Astrocyte (in vitro differentiated cells and primary cell): ENCODE results near the gene TYK2. TPM values are rescaled to one million over a fixed set of nuclear protein-coding genes. Genes with fewer than 3 reads are reported as not detected.

Experiments used
- DNase-seq: peaks from one replicate; pipeline ENCODE4 v3.0.0-alpha.2; 2010; ENCODE audit warnings: low read depth
- FAIRE-seq: peaks from 2 replicates; lab custom pipeline; 2011; peaks lifted over from hg19 to GRCh38; lab: Jason Lieb, UNC
- H2AFZ ChIP-seq: 2 replicates; pipeline ENCODE4 v1.6.0; 2012; ENCODE audit warnings: low read depth, low read length, inconsistent platforms
- H3K27ac ChIP-seq: 2 replicates; pipeline ENCODE4 v1.5.1; 2011; ENCODE audit warnings: low read depth, low read length, inconsistent platforms
- H3K27me3 ChIP-seq: 2 replicates; pipeline ENCODE4 v1.6.0; 2011; ENCODE audit warnings: low read length, inconsistent platforms; ENCODE audit not compliant: insufficient read depth
- H3K36me3 ChIP-seq: 2 replicates; pipeline ENCODE4 v1.5.1; 2011; ENCODE audit warnings: low read length, inconsistent platforms; ENCODE audit not compliant: insufficient read depth
- H3K4me1 ChIP-seq: 2 replicates; pipeline ENCODE4 v1.5.1; 2011; ENCODE audit warnings: low read length, inconsistent platforms; ENCODE audit not compliant: insufficient read depth
- H3K4me2 ChIP-seq: 2 replicates; pipeline ENCODE4 v1.6.0; 2012; ENCODE audit warnings: low read length, inconsistent platforms
- H3K4me3 ChIP-seq: 2 replicates; pipeline ENCODE4 v1.5.1; 2011; ENCODE audit warnings: low read depth, mild to moderate bottlenecking, low read length, inconsistent platforms; ENCODE audit not compliant: insufficient read depth
- H3K79me2 ChIP-seq: 2 replicates; pipeline ENCODE4 v1.6.0; 2012; ENCODE audit warnings: mild to moderate bottlenecking, low read length, inconsistent platforms; ENCODE audit not compliant: insufficient read depth
- H3K9ac ChIP-seq: 2 replicates; pipeline ENCODE4 v1.6.0; 2012; ENCODE audit warnings: mild to moderate bottlenecking, low read length, inconsistent platforms
- H3K9me3 ChIP-seq: 2 replicates; pipeline ENCODE4 v1.5.1; 2012; ENCODE audit warnings: low read depth, mild to moderate bottlenecking, low read length, inconsistent platforms; ENCODE audit not compliant: insufficient read depth
- H4K20me1 ChIP-seq: 2 replicates; pipeline ENCODE4 v1.6.0; 2012; ENCODE audit warnings: low read length, inconsistent platforms; ENCODE audit not compliant: insufficient read depth
- H3K27ac Mint-ChIP-seq: one replicate; pipeline ENCODE4 v1.8.0; 2021; ENCODE audit warnings: mild to moderate bottlenecking, mixed read lengths; ENCODE audit not compliant: unreplicated experiment
- H3K27me3 Mint-ChIP-seq: one replicate; pipeline ENCODE4 v1.8.0; 2021; ENCODE audit warnings: low read depth, mixed read lengths; ENCODE audit not compliant: unreplicated experiment
- H3K36me3 Mint-ChIP-seq: one replicate; pipeline ENCODE4 v1.8.0; 2021; ENCODE audit warnings: low read depth, mixed read lengths; ENCODE audit not compliant: unreplicated experiment
- H3K4me1 Mint-ChIP-seq: one replicate; pipeline ENCODE4 v1.8.0; 2021; ENCODE audit warnings: low read depth, mixed read lengths; ENCODE audit not compliant: unreplicated experiment
- H3K4me3 Mint-ChIP-seq: one replicate; pipeline ENCODE4 v1.8.0; 2021; ENCODE audit warnings: mild to moderate bottlenecking, moderate library complexity, mixed read lengths; ENCODE audit not compliant: unreplicated experiment
- H3K9me3 Mint-ChIP-seq: one replicate; pipeline ENCODE4 v1.8.0; 2021; ENCODE audit warnings: mild to moderate bottlenecking, mixed read lengths; ENCODE audit not compliant: unreplicated experiment
- CTCF ChIP-seq: IDR thresholded peaks from 2 replicates; pipeline ENCODE4 v1.5.1; 2011; ENCODE audit warnings: low read depth, mild to moderate bottlenecking, inconsistent platforms, low read length, moderate library complexity; ENCODE audit not compliant: insufficient read depth
- EZH2 ChIP-seq: IDR thresholded peaks from 2 replicates; pipeline ENCODE4 v1.6.1; 2012; ENCODE audit warnings: mild to moderate bottlenecking, low read length, inconsistent platforms; ENCODE audit not compliant: insufficient read depth
- total RNA-seq: library from RNA; stranded (reverse); gene quantifications from 2 replicates; pipeline ENCODE4 v1.2.1, GENCODE V29; 2021

The TYK2 gene
- total RNA-seq, 1 donor from 2014 or later = 76.5 TPM

GRCh38 chr19:10321874-10322835 is 58.2 kb downstream of the TYK2 start:
- Mint-ChIP-seq H3K4me1 (no peaks in the 10 kb centered on the region), H3K9me3 (no peaks in the 10 kb centered on the region), H3K4me3 (no peak overlapping the region), H3K27ac (no peak overlapping the region), H3K36me3 (peaks cover 14% of the 10 kb centered on the region), H3K27me3 (no peaks in the 10 kb centered on the region)
- Histone ChIP-seq H3K36me3 (peaks cover 23% of the 10 kb centered on the region), H4K20me1 (peaks cover 22% of the 10 kb centered on the region), H3K9ac (no peak overlapping the region), H3K79me2 (peaks cover 3% of the 10 kb centered on the region), H3K4me2 (no peak overlapping the region), H2AFZ (no peak overlapping the region), H3K27me3 (no peaks in the 10 kb centered on the region), H3K4me1 (no peaks in the 10 kb centered on the region), H3K9me3 (no peaks in the 10 kb centered on the region), H3K27ac (no peak overlapping the region), H3K4me3 (no peak overlapping the region)
- no peak for DNase-seq
- TF ChIP-seq CTCF (no peak), EZH2 (no peak)
- FAIRE-seq = no peak

GRCh38 chr19:10321417-10321797 is 59.0 kb downstream of the TYK2 start:
- no peaks in the 10 kb centered on the region for H3K9me3 Mint-ChIP-seq
- peaks cover 14% of the 10 kb centered on the region for H3K36me3 Mint-ChIP-seq
- Histone ChIP-seq H3K27me3 (no peaks in the 10 kb centered on the region), H3K27ac (no peak overlapping the region), H3K79me2 (no peaks in the 10 kb centered on the region), H3K36me3 (peaks cover 21% of the 10 kb centered on the region), H3K4me2 (no peak overlapping the region), H3K4me1 (no peaks in the 10 kb centered on the region), H3K4me3 (no peak overlapping the region), H3K9me3 (no peaks in the 10 kb centered on the region), H2AFZ (no peak overlapping the region), H3K9ac (no peak overlapping the region), H4K20me1 (peaks cover 17% of the 10 kb centered on the region)
- FAIRE-seq = no peak
- H3K4me1 Mint-ChIP-seq = no peaks in the 10 kb centered on the region
- H3K4me3 Mint-ChIP-seq = no peak overlapping the region
- TF ChIP-seq EZH2 (no peak), CTCF (no peak)
- H3K27me3 Mint-ChIP-seq = no peaks in the 10 kb centered on the region
- no peak overlapping the region for H3K27ac Mint-ChIP-seq
- no peak for DNase-seq
